ENCODE data around the gene CNRIP1. TPM values are rescaled to one million over a fixed set of nuclear protein-coding genes. Genes with fewer than 3 reads are reported as not detected.

Gene CNRIP1
- total RNA-seq, 1 donor from 2014 or later = 4.4 TPM

DNA sequence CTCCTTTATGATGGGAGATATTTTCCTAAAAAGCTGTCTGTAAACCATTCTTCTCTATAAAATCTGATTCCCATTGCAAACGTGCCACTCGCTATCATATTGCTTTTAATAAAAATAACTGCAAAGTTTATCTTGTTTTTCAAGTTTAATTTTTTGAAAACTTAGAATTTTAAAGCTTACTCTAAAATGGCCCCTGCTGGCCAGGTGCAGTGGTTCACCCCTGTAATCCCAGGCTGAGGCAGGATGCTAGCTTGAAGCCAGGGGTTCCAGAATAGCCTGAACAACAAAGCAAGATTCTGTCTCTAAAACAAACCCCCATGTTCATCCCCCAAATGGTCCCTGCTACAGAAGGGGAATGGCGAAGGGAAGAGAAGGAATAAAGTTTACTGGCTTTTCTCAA, 25.6 kb downstream of the CNRIP1 start:
- Histone ChIP-seq H2AFZ (ENCODE audit: low read depth, low read length) (no peak overlapping the region), H4K20me1 (ENCODE audit: insufficient read depth, low read length) (no peaks in the 10 kb centered on the region), H3K4me2 (ENCODE audit: low read length) (no peak overlapping the region), H3K79me2 (ENCODE audit: insufficient read depth, low read length) (no peaks in the 10 kb centered on the region), H3K4me3 (ENCODE audit: insufficient read depth, low read depth, low read length) (no peak overlapping the region), H3K27me3 (ENCODE audit: insufficient read depth, low read length) (no peaks in the 10 kb centered on the region), H3K36me3 (ENCODE audit: insufficient read depth, low read length) (no peaks in the 10 kb centered on the region), H3K9ac (ENCODE audit: low read length) (no peak overlapping the region), H3K9me3 (ENCODE audit: insufficient read depth, low read depth, low read length) (no peaks in the 10 kb centered on the region), H3K4me1 (ENCODE audit: insufficient read depth, low read length) (no peaks in the 10 kb centered on the region), H3K27ac (ENCODE audit: low read depth, low read length) (no peak overlapping the region)
- H3K27ac Mint-ChIP-seq (ENCODE audit: unreplicated experiment) = no peak overlapping the region
- no peak for TF ChIP-seq EZH2 (IDR thresholded peaks at IDR 0.05; ENCODE audit: insufficient read depth, low read length)
- TF ChIP-seq, protein P1, sequence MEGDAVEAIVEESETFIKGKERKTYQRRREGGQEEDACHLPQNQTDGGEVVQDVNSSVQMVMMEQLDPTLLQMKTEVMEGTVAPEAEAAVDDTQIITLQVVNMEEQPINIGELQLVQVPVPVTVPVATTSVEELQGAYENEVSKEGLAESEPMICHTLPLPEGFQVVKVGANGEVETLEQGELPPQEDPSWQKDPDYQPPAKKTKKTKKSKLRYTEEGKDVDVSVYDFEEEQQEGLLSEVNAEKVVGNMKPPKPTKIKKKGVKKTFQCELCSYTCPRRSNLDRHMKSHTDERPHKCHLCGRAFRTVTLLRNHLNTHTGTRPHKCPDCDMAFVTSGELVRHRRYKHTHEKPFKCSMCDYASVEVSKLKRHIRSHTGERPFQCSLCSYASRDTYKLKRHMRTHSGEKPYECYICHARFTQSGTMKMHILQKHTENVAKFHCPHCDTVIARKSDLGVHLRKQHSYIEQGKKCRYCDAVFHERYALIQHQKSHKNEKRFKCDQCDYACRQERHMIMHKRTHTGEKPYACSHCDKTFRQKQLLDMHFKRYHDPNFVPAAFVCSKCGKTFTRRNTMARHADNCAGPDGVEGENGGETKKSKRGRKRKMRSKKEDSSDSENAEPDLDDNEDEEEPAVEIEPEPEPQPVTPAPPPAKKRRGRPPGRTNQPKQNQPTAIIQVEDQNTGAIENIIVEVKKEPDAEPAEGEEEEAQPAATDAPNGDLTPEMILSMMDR (IDR thresholded peaks at IDR 0.05; ENCODE audit: insufficient read depth, low read depth, low read length) = no peak
- no peak overlapping the region for H3K4me3 Mint-ChIP-seq (ENCODE audit: unreplicated experiment)
- no peaks in the 10 kb centered on the region for H3K27me3 Mint-ChIP-seq (ENCODE audit: low read depth, unreplicated experiment)
- no peaks in the 10 kb centered on the region for H3K4me1 Mint-ChIP-seq (ENCODE audit: low read depth, unreplicated experiment)
- H3K36me3 Mint-ChIP-seq (ENCODE audit: low read depth, unreplicated experiment) = no peaks in the 10 kb centered on the region
- H3K9me3 Mint-ChIP-seq (ENCODE audit: unreplicated experiment) = no peaks in the 10 kb centered on the region
- FAIRE-seq = no peak
- no peak for DNase-seq (ENCODE audit: low read depth)

DNA sequence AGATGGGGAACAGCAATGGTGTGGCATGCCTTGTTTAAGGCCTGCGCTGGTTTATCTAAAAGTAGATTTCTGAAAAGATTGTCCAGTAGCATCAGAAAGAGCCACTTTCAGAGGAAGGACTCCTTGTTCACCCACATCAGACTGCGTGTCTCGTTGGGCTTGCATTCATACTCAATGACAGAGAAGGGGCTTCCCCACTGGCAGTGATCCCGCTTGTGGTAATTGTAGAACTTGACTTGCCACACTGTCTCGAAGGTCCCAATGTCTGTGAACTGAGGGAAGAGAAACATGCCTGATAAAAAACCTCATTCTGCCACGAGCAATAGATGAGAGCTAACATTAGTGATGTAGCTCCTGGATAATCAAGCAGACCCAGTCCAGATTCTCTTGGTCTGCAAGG, 26.0 kb downstream of the CNRIP1 start:
- Histone ChIP-seq H3K27ac (ENCODE audit: low read depth, low read length) (no peak overlapping the region), H3K9me3 (ENCODE audit: insufficient read depth, low read depth, low read length) (no peaks in the 10 kb centered on the region), H3K27me3 (ENCODE audit: insufficient read depth, low read length) (no peaks in the 10 kb centered on the region), H3K79me2 (ENCODE audit: insufficient read depth, low read length) (no peaks in the 10 kb centered on the region), H3K9ac (ENCODE audit: low read length) (no peak overlapping the region), H2AFZ (ENCODE audit: low read depth, low read length) (no peak overlapping the region), H3K4me3 (ENCODE audit: insufficient read depth, low read depth, low read length) (no peak overlapping the region), H3K4me2 (ENCODE audit: low read length) (no peak overlapping the region), H4K20me1 (ENCODE audit: insufficient read depth, low read length) (no peaks in the 10 kb centered on the region), H3K36me3 (ENCODE audit: insufficient read depth, low read length) (no peaks in the 10 kb centered on the region), H3K4me1 (ENCODE audit: insufficient read depth, low read length) (no peaks in the 10 kb centered on the region)
- Mint-ChIP-seq H3K36me3 (ENCODE audit: low read depth, unreplicated experiment) (no peaks in the 10 kb centered on the region), H3K9me3 (ENCODE audit: unreplicated experiment) (no peaks in the 10 kb centered on the region), H3K4me3 (ENCODE audit: unreplicated experiment) (no peak overlapping the region), H3K27me3 (ENCODE audit: low read depth, unreplicated experiment) (no peaks in the 10 kb centered on the region), H3K27ac (ENCODE audit: unreplicated experiment) (no peak overlapping the region), H3K4me1 (ENCODE audit: low read depth, unreplicated experiment) (no peaks in the 10 kb centered on the region)
- no peak for DNase-seq (ENCODE audit: low read depth)
- no peak for FAIRE-seq
- TF ChIP-seq, protein P1 (IDR thresholded peaks at IDR 0.05; ENCODE audit: insufficient read depth, low read depth, low read length) = no peak
- TF ChIP-seq EZH2 (IDR thresholded peaks at IDR 0.05; ENCODE audit: insufficient read depth, low read length) = no peak

DNA sequence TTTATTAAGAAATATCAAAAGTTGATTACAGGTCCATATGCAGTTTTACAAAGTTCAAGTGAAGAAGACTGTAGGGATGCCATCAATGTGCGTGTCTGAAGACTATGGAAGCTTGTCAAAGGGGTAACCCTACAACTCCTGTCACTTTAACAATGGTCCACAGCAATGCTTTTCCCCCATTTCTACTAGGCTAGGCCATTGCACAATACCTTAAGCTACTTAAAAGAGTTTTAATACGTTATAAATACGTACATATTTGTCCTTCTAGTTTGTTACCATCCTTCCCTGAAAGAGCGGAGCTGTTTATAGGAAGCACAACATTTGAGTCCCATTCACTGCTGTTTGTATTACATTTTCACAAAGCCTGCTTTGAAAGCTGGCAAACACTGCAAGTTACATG, 26.7 kb downstream of the CNRIP1 start:
- peaks cover 1% of the 10 kb centered on the region for H3K4me1 Mint-ChIP-seq (ENCODE audit: low read depth, unreplicated experiment)
- H3K9ac ChIP-seq (ENCODE audit: low read length) = no peak overlapping the region

More for the DNA sequence above, 26.7 kb downstream of the CNRIP1 start:
- no peaks in the 10 kb centered on the region for H4K20me1 ChIP-seq (ENCODE audit: insufficient read depth, low read length)
- no peaks in the 10 kb centered on the region for H3K36me3 ChIP-seq (ENCODE audit: insufficient read depth, low read length)
- H3K4me2 ChIP-seq (ENCODE audit: low read length) = no peak overlapping the region
- no peaks in the 10 kb centered on the region for H3K9me3 ChIP-seq (ENCODE audit: insufficient read depth, low read depth, low read length)
- H3K27me3 ChIP-seq (ENCODE audit: insufficient read depth, low read length) = no peaks in the 10 kb centered on the region
- H3K36me3 Mint-ChIP-seq (ENCODE audit: low read depth, unreplicated experiment) = no peaks in the 10 kb centered on the region
- DNase-seq (ENCODE audit: low read depth) = no peak
- H3K4me1 ChIP-seq (ENCODE audit: insufficient read depth, low read length) = no peaks in the 10 kb centered on the region
- no peak overlapping the region for H3K27ac Mint-ChIP-seq (ENCODE audit: unreplicated experiment)
- H3K9me3 Mint-ChIP-seq (ENCODE audit: unreplicated experiment) = no peaks in the 10 kb centered on the region
- no peaks in the 10 kb centered on the region for H3K27me3 Mint-ChIP-seq (ENCODE audit: low read depth, unreplicated experiment)
- FAIRE-seq = no peak
- no peak overlapping the region for H3K4me3 ChIP-seq (ENCODE audit: insufficient read depth, low read depth, low read length)
- no peaks in the 10 kb centered on the region for H3K79me2 ChIP-seq (ENCODE audit: insufficient read depth, low read length)
- no peak overlapping the region for H3K27ac ChIP-seq (ENCODE audit: low read depth, low read length)
- no peak overlapping the region for H2AFZ ChIP-seq (ENCODE audit: low read depth, low read length)
- TF ChIP-seq, protein P1 (IDR thresholded peaks at IDR 0.05; ENCODE audit: insufficient read depth, low read depth, low read length) = no peak
- no peak for TF ChIP-seq EZH2 (IDR thresholded peaks at IDR 0.05; ENCODE audit: insufficient read depth, low read length)
- no peak overlapping the region for H3K4me3 Mint-ChIP-seq (ENCODE audit: unreplicated experiment)
